Globus pallidus (tissue), 1 donor: ENCODE results near the gene FCER1A.

Experiments
- DNase-seq: peaks from one replicate; pipeline ENCODE4 v3.0.0-alpha.2; 2015; ENCODE audit warnings: low spot score

FCER1A gene

GRCh38 chr1:159352436-159352835 lies 50.3 kb downstream of the FCER1A start:
- DNase-seq = no peak
